HepG2 (cell line): Measurements from ENCODE around the gene ZNF30. TPM values are rescaled to one million over a fixed set of nuclear protein-coding genes. Genes with fewer than 3 reads are reported as not detected.
A peak's percentile ranks its signal among the peaks of the same experiment; 100 is the strongest.

Source experiments
- ATAC-seq: fragments of 200-7000 bp; cut with Tn5 transposase; 3 replicates; pipeline ENCODE4 v1.9.1; 2020; ENCODE audit warnings: mild to moderate bottlenecking, moderate library complexity
- BruUV-seq: library from RNA; stranded (reverse); fragments of 400-500 nt; replicated peaks from 2 replicates; lab custom pipeline; 2021; lab: Mats Ljungman, UMichigan
- CTCF ChIA-PET: fragments of 300-600 bp; formaldehyde crosslinking; extraction: SDS; loops from one replicate; lab custom pipeline; 2021; ENCODE audit warnings: low total read pairs, inconsistent platforms, low intra/inter-chr PET ratio; lab: Yijun Ruan, JAX
- POLR2A ChIA-PET: fragments of 350-600 bp; sonication (Branson Sonifier 250); formaldehyde crosslinking; loops from one replicate; lab custom pipeline; 2020; ENCODE audit warnings: antibody characterized with exemption, inconsistent platforms; lab: Yijun Ruan, JAX
- DNase-seq: peaks from one replicate; pipeline ENCODE4 v3.0.0-alpha.2; 2015; ENCODE audit warnings: low spot score
- FAIRE-seq: peaks from 3 replicates; lab custom pipeline; 2011; peaks lifted over from hg19 to GRCh38; lab: Jason Lieb, UNC
- H2AFZ ChIP-seq: one replicate; pipeline ENCODE4 v1.6.1; 2011; ENCODE audit warnings: low read length, inconsistent platforms
- H3K27ac ChIP-seq: fragments of 300-600 bp; 3 replicates; pipeline ENCODE4 v1.8.0; 2011; ENCODE audit warnings: mixed run types, mild to moderate bottlenecking, mixed read lengths, low read length, inconsistent platforms; ENCODE audit not compliant: insufficient read depth; ENCODE audit errors: extremely low read length
- H3K27me3 ChIP-seq, 2 experiments: fragments of 200-600 bp in 1 of 2; 2 replicates in 1 of 2; 3 replicates in 1 of 2; pipeline versions ENCODE4 v1.6.0 to v1.8.0; 2011; ENCODE audit warnings: low read length in 2 of 2, mild to moderate bottlenecking in 2 of 2, moderate library complexity in 2 of 2, inconsistent platforms in 1 of 2; ENCODE audit not compliant: insufficient read depth in 2 of 2, control insufficient read depth in 1 of 2
- H3K36me3 ChIP-seq, 2 experiments: fragments of 200-600 bp in 1 of 2; replicated peaks in 1 of 2; 2 replicates in 1 of 2; 3 replicates in 1 of 2; pipeline versions ENCODE4 v1.5.1 to v1.8.0; 2011; ENCODE audit warnings: low read length in 2 of 2, inconsistent platforms in 1 of 2; ENCODE audit not compliant: insufficient read depth in 2 of 2, control insufficient read depth in 1 of 2
- H3K4me1 ChIP-seq: 2 replicates; pipeline ENCODE4 v1.5.1; 2012; ENCODE audit warnings: low read length, inconsistent platforms; ENCODE audit not compliant: insufficient read depth
- H3K4me2 ChIP-seq: 2 replicates; pipeline ENCODE4 v1.6.0; 2011; ENCODE audit warnings: low read depth, low read length, inconsistent platforms
- H3K4me3 ChIP-seq, 3 experiments: fragments of 200-600 bp in 1 of 3; sonication (generic), shearing (Covaris generic) in 1 of 3; replicated peaks in 1 of 3; 2 replicates each; pipeline ENCODE4 v1.5.1; 2011 to 2016; ENCODE audit warnings: low read length in 3 of 3, inconsistent platforms in 2 of 3, low read depth in 2 of 3, mild to moderate bottlenecking in 2 of 3, control low read depth in 1 of 3, mixed read lengths in 1 of 3; ENCODE audit not compliant: insufficient read depth in 1 of 3
- H3K79me2 ChIP-seq: one replicate; pipeline ENCODE4 v1.6.1; 2011; ENCODE audit warnings: low read length, inconsistent platforms; ENCODE audit not compliant: insufficient read depth
- H3K9ac ChIP-seq: 2 replicates; pipeline ENCODE4 v1.6.0; 2011; ENCODE audit warnings: mild to moderate bottlenecking, low read depth, low read length, inconsistent platforms; ENCODE audit not compliant: insufficient read depth
- H3K9me3 ChIP-seq: 2 replicates; pipeline ENCODE4 v1.5.1; 2012; ENCODE audit warnings: mild to moderate bottlenecking, low read length
- H4K20me1 ChIP-seq: 2 replicates; pipeline ENCODE4 v1.6.0; 2011; ENCODE audit warnings: inconsistent platforms, mild to moderate bottlenecking, low read length, moderate library complexity; ENCODE audit not compliant: insufficient read depth
- CHCHD3 ChIP-seq: sonication (generic); formaldehyde crosslinking; IDR thresholded peaks from 2 replicates; pipeline ENCODE4 v1.8.0; 2022; ENCODE audit warnings: mild to moderate bottlenecking, missing genetic modification reagents, moderate library complexity
- FOXC1 ChIP-seq: sonication (generic); formaldehyde crosslinking; IDR thresholded peaks from 2 replicates; pipeline ENCODE4 v1.8.0; 2022; ENCODE audit warnings: mild to moderate bottlenecking, missing genetic modification reagents, borderline replicate concordance
- HNRNPK ChIP-seq: fragments of 200-400 bp; formaldehyde crosslinking; IDR thresholded peaks from 2 replicates; pipeline ENCODE4 v1.6.1; 2018; ENCODE audit warnings: low read length, low read depth, moderate library complexity, mild to moderate bottlenecking; ENCODE audit not compliant: poor library complexity, severe bottlenecking
- NFATC3 ChIP-seq: sonication (generic); formaldehyde crosslinking; IDR thresholded peaks from 2 replicates; pipeline ENCODE4 v1.5.1; 2020; ENCODE audit warnings: mild to moderate bottlenecking, missing genetic modification reagents
- PCBP1 ChIP-seq: fragments of 200-400 bp; formaldehyde crosslinking; IDR thresholded peaks from 2 replicates; pipeline ENCODE4 v1.6.1; 2017; ENCODE audit warnings: mild to moderate bottlenecking, low read depth, low read length, borderline replicate concordance
- TAF1 ChIP-seq: sonication (generic); formaldehyde crosslinking; IDR thresholded peaks from 2 replicates; pipeline ENCODE4 v1.4.0; 2020; ENCODE audit warnings: missing genetic modification reagents
- WGBS: methylation state at CpG from one replicate; pipeline ENCODE4 v1.1.6; 2017; ENCODE audit warnings: low lambda C conversion rate; 5-methylcytosine and 5-hydroxymethylcytosine counted together
- in situ Hi-C: cut with HindIII; loops from 2 replicates; pipeline ENCODE4 v1.10.0; 2017; ENCODE audit warnings: low pct_unique_long_range_greater_than_20kb; ENCODE audit not compliant: extremely low pct_ligation_motif_present
- intact Hi-C: fragments of 100-400 bp; cut with micrococcal nuclease; formaldehyde crosslinking; loops from one replicate; pipeline ENCODE4 v1.10.0; 2022; ENCODE audit not compliant: unreplicated experiment
- polyA plus RNA-seq, 8 experiments: library from polyadenylated mRNA; depleted of rRNA in 3 of 8; stranded (reverse) in 7 of 8; unstranded in 1 of 8; fragments of >200 nt; fragmentation: Illumina TruSeq in 4 of 8; extraction: Trizol in 4 of 8; gene quantifications; 2 replicates each; pipeline versions ENCODE4 v1.2.1 to v1.2.3, GENCODE V29; 2011 to 2016; ENCODE audit warnings: low read depth in 4 of 8, missing spikeins in 1 of 8, mixed read lengths in 1 of 8; ENCODE audit not compliant: insufficient read depth in 1 of 8
- total RNA-seq, 5 experiments: library from RNA; depleted of rRNA; stranded (reverse); fragments of >200 nt; fragmentation: Illumina TruSeq; extraction: Trizol; gene quantifications; 2 replicates each; pipeline ENCODE4 v1.2.3, GENCODE V29; 2016; ENCODE audit warnings: low read depth in 1 of 5
- TF ChIP-seq, protein P1 (sequence below): sonication (generic); formaldehyde crosslinking; IDR thresholded peaks from 2 replicates; pipeline ENCODE4 v1.4.0; 2020; ENCODE audit warnings: missing genetic modification reagents
- TF ChIP-seq, protein P2 (sequence below): sonication (generic); formaldehyde crosslinking; conservative IDR thresholded peaks from 2 replicates; pipeline ENCODE4 v1.4.0; 2020; ENCODE audit warnings: missing genetic modification reagents
- TF ChIP-seq, protein P3 (sequence below): sonication (generic); formaldehyde crosslinking; IDR thresholded peaks from 2 replicates; pipeline ENCODE4 v1.4.0; 2020; ENCODE audit warnings: missing genetic modification reagents, borderline replicate concordance

Gene ZNF30
- total and polyA plus RNA-seq, 2 of the 13 experiments (the other 11 are each of a cell fraction or from before 2014, with no cell fraction given) = 2.3 to 4.4 TPM

DNA sequence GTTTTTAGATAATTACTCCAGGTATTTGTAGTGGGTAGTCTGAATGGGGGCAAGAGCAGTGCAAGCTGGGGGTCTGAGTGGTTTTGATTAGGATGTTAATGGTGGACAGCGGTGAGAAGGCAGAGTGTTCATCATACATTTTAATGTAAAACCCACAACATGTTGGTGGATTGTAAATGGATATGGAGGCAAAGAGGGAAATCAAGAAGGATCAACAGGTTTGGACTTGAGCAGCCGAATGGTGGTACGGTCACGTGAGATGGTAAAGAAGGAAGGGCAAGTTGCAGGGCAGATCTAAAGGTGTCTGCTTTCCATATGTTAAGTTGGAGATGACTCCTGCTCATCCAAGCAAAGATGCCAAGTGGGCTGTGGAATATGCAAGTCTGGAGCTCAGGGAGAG, 9.5 kb downstream of the ZNF30 start:
- POLR2A ChIA-PET = no interaction called here
- no peak for DNase-seq
- Histone ChIP-seq H2AFZ (no peak overlapping the region), H3K36me3 (peaks cover 7 to 12% of the 10 kb centered on the region in 2 experiments; a peak in 3 of 5 replicates)
- CTCF ChIA-PET = no interaction called here
- TF ChIP-seq CHCHD3 (CRISPR knock-in tag) = no peak
- TF ChIP-seq, all 625 proteins: peak for 0
- no TSS peak for BruUV-seq
- ATAC-seq (no peak), FAIRE-seq (no peak)
- Histone ChIP-seq H3K4me1 (no peaks in the 10 kb centered on the region), H3K27me3 (no peaks in the 10 kb centered on the region), H3K4me3 (no peak overlapping the region), H3K79me2 (no peaks in the 10 kb centered on the region), H3K27ac (no peak overlapping the region), H4K20me1 (no peaks in the 10 kb centered on the region), H3K9ac (no peak overlapping the region), H3K4me2 (no peak overlapping the region), H3K9me3 (no peaks in the 10 kb centered on the region)
- WGBS = 94% methylated on average over 4 of the region's 4 CpGs
- in situ Hi-C loops = no loop called here
- intact Hi-C loops = no loop called here

DNA sequence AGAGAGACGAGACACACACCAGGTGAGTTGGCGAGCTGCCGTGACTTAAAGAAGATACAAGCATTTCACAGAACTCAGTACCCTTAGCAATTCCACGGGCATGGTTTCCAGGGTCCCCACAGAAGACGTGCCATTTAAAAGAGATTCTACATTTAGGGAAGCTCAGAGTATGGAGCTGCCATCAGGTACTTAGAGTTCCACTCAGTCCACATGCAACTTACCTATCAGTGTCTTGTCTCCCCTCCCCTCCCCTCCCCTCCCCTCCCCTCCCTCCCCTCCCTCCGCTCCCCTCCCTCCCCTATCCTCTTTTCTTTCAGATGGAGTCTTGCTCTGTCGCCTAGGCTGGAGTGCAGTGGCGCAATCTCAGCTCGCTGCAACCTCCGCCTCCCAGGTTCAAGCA, 12.2 kb downstream of the ZNF30 start:
- no TSS peak for BruUV-seq
- Histone ChIP-seq H3K27ac (no peak overlapping the region), H3K9me3 (peaks cover 5% of the 10 kb centered on the region; the same call in 1 of the 2 replicates), H3K4me1 (no peaks in the 10 kb centered on the region), H3K36me3 (peaks cover 7 to 14% of the 10 kb centered on the region in 2 experiments; a peak in 3 of 5 replicates), H2AFZ (no peak overlapping the region)
- ATAC-seq (no peak), DNase-seq (no peak)
- in situ Hi-C loops (no loop called here), intact Hi-C loops (no loop called here)
- WGBS = 92% methylated on average over 10 of the region's 10 CpGs
- TF ChIP-seq, protein P1, sequence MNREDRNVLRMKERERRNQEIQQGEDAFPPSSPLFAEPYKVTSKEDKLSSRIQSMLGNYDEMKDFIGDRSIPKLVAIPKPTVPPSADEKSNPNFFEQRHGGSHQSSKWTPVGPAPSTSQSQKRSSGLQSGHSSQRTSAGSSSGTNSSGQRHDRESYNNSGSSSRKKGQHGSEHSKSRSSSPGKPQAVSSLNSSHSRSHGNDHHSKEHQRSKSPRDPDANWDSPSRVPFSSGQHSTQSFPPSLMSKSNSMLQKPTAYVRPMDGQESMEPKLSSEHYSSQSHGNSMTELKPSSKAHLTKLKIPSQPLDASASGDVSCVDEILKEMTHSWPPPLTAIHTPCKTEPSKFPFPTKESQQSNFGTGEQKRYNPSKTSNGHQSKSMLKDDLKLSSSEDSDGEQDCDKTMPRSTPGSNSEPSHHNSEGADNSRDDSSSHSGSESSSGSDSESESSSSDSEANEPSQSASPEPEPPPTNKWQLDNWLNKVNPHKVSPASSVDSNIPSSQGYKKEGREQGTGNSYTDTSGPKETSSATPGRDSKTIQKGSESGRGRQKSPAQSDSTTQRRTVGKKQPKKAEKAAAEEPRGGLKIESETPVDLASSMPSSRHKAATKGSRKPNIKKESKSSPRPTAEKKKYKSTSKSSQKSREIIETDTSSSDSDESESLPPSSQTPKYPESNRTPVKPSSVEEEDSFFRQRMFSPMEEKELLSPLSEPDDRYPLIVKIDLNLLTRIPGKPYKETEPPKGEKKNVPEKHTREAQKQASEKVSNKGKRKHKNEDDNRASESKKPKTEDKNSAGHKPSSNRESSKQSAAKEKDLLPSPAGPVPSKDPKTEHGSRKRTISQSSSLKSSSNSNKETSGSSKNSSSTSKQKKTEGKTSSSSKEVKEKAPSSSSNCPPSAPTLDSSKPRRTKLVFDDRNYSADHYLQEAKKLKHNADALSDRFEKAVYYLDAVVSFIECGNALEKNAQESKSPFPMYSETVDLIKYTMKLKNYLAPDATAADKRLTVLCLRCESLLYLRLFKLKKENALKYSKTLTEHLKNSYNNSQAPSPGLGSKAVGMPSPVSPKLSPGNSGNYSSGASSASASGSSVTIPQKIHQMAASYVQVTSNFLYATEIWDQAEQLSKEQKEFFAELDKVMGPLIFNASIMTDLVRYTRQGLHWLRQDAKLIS = no peak
- TF ChIP-seq NFATC3 (CRISPR knock-in tag) (no peak), HNRNPK (peak; percentile 82), TAF1 (no peak), PCBP1 (0 out of 2 replicates have a peak, but pooled peaks have one; percentile 76), FOXC1 (CRISPR knock-in tag) (no peak)
- TF ChIP-seq, protein P2, sequence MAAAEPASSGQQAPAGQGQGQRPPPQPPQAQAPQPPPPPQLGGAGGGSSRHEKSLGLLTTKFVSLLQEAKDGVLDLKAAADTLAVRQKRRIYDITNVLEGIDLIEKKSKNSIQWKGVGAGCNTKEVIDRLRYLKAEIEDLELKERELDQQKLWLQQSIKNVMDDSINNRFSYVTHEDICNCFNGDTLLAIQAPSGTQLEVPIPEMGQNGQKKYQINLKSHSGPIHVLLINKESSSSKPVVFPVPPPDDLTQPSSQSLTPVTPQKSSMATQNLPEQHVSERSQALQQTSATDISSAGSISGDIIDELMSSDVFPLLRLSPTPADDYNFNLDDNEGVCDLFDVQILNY (CRISPR knock-in tag) = no peak
- TF ChIP-seq, protein P3, sequence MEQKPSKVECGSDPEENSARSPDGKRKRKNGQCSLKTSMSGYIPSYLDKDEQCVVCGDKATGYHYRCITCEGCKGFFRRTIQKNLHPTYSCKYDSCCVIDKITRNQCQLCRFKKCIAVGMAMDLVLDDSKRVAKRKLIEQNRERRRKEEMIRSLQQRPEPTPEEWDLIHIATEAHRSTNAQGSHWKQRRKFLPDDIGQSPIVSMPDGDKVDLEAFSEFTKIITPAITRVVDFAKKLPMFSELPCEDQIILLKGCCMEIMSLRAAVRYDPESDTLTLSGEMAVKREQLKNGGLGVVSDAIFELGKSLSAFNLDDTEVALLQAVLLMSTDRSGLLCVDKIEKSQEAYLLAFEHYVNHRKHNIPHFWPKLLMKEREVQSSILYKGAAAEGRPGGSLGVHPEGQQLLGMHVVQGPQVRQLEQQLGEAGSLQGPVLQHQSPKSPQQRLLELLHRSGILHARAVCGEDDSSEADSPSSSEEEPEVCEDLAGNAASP = no peak
- TF ChIP-seq, all 625 proteins: peak for 2
- no peaks in the 10 kb centered on the region for H4K20me1 ChIP-seq
- H3K4me2 ChIP-seq = no peak overlapping the region
- H3K79me2 ChIP-seq = no peaks in the 10 kb centered on the region
- no peaks in the 10 kb centered on the region for H3K27me3 ChIP-seq
- POLR2A ChIA-PET = no interaction called here
- CTCF ChIA-PET = no interaction called here
- no peak overlapping the region for H3K9ac ChIP-seq
- no peak overlapping the region for H3K4me3 ChIP-seq
- no peak for FAIRE-seq
